ENCODE results near the gene ARMC3. TPM values are rescaled to one million over a fixed set of nuclear protein-coding genes. Genes with fewer than 3 reads are reported as not detected.
A peak's percentile ranks its signal among the peaks of the same experiment; 100 is the strongest.

The ARMC3 gene
- total RNA-seq, 4 donors from 2014 or later: 0.42 TPM; not detected in 3

DNA sequence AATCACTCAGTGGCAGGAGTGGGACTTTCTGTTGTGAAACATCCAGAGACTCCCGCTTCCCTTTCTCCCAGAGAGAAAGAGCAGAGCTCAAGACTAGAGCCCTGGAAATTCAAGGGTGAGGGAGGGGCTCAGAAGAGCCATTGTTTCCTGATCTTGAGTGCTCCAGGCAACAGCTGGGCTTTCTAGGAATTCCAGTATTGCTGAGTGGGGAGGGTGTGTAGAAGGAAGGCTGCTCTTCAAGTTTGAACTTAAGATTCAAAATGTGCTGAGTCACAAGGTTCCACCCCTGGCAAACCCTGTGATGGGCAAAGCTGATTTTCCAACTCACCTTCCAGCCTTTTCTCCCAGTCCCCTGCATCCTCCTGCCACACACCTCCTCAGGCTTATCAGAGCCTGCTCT lies 125.2 kb downstream of the ARMC3 start:
- DNase-seq (ENCODE audit: extremely low spot score): peak; percentile 39
- H3K4me3 ChIP-seq: no peak overlapping the region
- no peaks in the 10 kb centered on the region for H3K4me1 ChIP-seq
- H3K27ac ChIP-seq (replicated peaks in 1 of 4): no peak overlapping the region
- intact Hi-C loops (cut with DNase I): no loop called here
- H3K27me3 ChIP-seq: no peaks in the 10 kb centered on the region
- TF ChIP-seq EP300 (IDR thresholded peaks at IDR 0.05) (no peak), POLR2A (IDR thresholded peaks at IDR 0.05; ENCODE audit: low read depth) (no peak), POLR2AphosphoS5 (IDR thresholded peaks at IDR 0.05) (no peak)
- TF ChIP-seq, protein P1, sequence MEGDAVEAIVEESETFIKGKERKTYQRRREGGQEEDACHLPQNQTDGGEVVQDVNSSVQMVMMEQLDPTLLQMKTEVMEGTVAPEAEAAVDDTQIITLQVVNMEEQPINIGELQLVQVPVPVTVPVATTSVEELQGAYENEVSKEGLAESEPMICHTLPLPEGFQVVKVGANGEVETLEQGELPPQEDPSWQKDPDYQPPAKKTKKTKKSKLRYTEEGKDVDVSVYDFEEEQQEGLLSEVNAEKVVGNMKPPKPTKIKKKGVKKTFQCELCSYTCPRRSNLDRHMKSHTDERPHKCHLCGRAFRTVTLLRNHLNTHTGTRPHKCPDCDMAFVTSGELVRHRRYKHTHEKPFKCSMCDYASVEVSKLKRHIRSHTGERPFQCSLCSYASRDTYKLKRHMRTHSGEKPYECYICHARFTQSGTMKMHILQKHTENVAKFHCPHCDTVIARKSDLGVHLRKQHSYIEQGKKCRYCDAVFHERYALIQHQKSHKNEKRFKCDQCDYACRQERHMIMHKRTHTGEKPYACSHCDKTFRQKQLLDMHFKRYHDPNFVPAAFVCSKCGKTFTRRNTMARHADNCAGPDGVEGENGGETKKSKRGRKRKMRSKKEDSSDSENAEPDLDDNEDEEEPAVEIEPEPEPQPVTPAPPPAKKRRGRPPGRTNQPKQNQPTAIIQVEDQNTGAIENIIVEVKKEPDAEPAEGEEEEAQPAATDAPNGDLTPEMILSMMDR (IDR thresholded peaks at IDR 0.05): no peak
- no peaks in the 10 kb centered on the region for H3K9me3 ChIP-seq
- 57% methylated on average over 1 of the region's 1 CpG for WGBS
- no peaks in the 10 kb centered on the region for H3K36me3 ChIP-seq

DNA sequence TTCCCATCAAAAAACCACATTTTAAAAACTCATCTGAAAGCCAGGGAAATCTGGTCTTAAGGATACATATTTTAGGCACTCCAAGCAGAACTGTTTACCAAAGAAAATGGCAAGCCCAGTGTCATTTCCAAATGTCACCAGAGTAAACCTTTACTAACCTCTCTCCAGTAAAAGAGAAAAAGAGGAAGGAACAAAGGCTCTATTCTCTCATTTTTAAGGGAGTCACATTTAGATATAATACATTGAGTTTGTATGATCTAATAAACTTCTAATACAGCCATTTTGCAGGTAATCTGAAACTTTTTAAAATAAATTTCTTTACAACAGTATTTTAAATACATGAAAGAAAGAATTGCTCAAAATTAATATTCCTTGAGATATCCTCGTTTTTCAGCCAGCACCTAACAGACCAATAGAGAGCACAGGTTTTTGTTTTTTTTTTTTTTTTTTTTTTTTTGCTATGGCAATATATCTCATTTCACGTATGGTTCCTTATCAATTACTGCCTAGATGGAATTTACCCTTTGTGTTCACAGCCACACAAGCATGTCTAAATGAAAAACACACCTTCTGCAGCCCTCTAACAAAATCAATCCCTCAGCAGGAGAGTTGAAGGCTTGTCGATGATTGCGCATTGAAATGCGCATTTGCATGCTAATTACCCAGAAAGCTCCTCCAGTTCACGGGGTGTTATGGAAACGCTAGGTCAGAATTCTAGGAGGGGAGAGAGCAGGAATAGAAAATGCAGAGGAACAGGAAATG lies 127.8 kb downstream of the ARMC3 start:
- TF ChIP-seq EP300 (IDR thresholded peaks at IDR 0.05) (no peak), POLR2AphosphoS5 (IDR thresholded peaks at IDR 0.05) (no peak), POLR2A (IDR thresholded peaks at IDR 0.05; ENCODE audit: low read depth) (no peak)
- TF ChIP-seq, protein P1 (IDR thresholded peaks at IDR 0.05): no peak
- intact Hi-C loops (cut with DNase I): no loop called here
- 76% methylated on average over 7 of the region's 7 CpGs for WGBS
- no peak overlapping the region for H3K4me3 ChIP-seq
- H3K36me3 ChIP-seq: no peaks in the 10 kb centered on the region
- DNase-seq (ENCODE audit: extremely low spot score): no peak
- H3K27ac ChIP-seq (replicated peaks in 1 of 4): no peak overlapping the region
- H3K27me3 ChIP-seq: no peaks in the 10 kb centered on the region
- H3K9me3 ChIP-seq: no peaks in the 10 kb centered on the region
- no peaks in the 10 kb centered on the region for H3K4me1 ChIP-seq

DNA sequence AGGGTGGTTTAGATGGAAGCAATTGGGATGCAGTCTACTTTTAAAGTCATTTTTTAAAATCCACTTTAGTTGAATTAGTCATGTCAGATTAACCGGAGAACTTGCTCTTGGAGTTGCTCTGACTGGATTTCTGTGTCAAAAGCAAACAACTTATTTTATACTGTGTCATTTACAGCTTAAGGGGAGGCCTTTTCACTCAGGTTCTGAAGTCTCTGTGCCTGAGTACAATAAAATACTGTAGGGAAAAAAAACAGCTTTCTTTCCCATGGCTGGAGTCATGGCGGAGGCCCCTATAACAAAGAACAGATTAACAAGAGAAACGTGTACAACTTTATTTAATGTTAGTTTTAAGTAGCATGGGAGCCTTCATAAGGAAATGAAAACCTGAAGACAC lies 128.3 kb downstream of the ARMC3 start:
- no peaks in the 10 kb centered on the region for H3K36me3 ChIP-seq
- H3K9me3 ChIP-seq: no peaks in the 10 kb centered on the region
- H3K4me1 ChIP-seq: no peaks in the 10 kb centered on the region
- TF ChIP-seq POLR2A (IDR thresholded peaks at IDR 0.05; ENCODE audit: low read depth) (no peak), EP300 (IDR thresholded peaks at IDR 0.05) (no peak), POLR2AphosphoS5 (IDR thresholded peaks at IDR 0.05) (no peak)
- TF ChIP-seq, protein P1 (IDR thresholded peaks at IDR 0.05): no peak
- DNase-seq (ENCODE audit: extremely low spot score): no peak
- H3K27me3 ChIP-seq: no peaks in the 10 kb centered on the region
- H3K4me3 ChIP-seq: no peak overlapping the region
- H3K27ac ChIP-seq (replicated peaks in 1 of 4): no peak overlapping the region
- WGBS: 79% methylated on average over 3 of the region's 3 CpGs
- intact Hi-C loops (cut with DNase I): no loop called here

DNA sequence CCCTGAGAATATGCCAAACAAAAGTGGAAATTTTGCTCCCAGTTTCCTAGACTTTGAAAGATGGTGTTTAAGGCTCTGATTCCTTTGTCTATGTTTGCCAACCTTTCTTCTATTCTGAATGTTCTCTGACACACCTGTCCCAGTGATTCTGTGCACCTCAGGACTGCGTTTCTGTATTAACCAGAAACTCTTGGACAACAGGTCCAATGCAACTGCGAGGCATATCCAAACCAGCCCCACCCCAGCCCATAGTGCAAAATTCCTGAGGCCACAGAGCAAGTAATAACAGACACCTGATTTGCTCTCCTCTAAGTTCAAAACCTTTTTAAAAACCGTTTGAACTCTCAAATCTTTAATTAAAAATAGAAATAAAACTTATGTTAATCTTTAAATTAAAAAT lies 130.5 kb downstream of the ARMC3 start:
- H3K4me3 ChIP-seq: no peak overlapping the region
- H3K36me3 ChIP-seq: no peaks in the 10 kb centered on the region
- peaks cover 0 to 5% (median 0%) of the 10 kb centered on the region in 4 donors for H3K4me1 ChIP-seq
- TF ChIP-seq EP300 (IDR thresholded peaks at IDR 0.05): no peak
- no peak for TF ChIP-seq POLR2AphosphoS5 (IDR thresholded peaks at IDR 0.05)
- no peak for TF ChIP-seq POLR2A (IDR thresholded peaks at IDR 0.05; ENCODE audit: low read depth)
- TF ChIP-seq, protein P1 (IDR thresholded peaks at IDR 0.05): no peak
- intact Hi-C loops (cut with DNase I): loop anchor here (2.0 kb wide), 1 partner anchor 40 kb away; no protein-coding TSS in a partner anchor
- no peaks in the 10 kb centered on the region for H3K9me3 ChIP-seq
- no peaks in the 10 kb centered on the region for H3K27me3 ChIP-seq
- no peak overlapping the region for H3K27ac ChIP-seq (replicated peaks in 1 of 4)
- no peak for DNase-seq (ENCODE audit: extremely low spot score)
- WGBS: 68% methylated on average over 3 of the region's 3 CpGs

Data from esophagus muscularis mucosa (tissue), 4 donors.